ENCODE data around the gene CRACR2A. TPM values are rescaled to one million over a fixed set of nuclear protein-coding genes. Genes with fewer than 3 reads are reported as not detected.
A peak's percentile ranks its signal among the peaks of the same experiment; 100 is the strongest.

Gene CRACR2A
- total RNA-seq, 1 donor from 2014 or later: 3.0 TPM

DNA sequence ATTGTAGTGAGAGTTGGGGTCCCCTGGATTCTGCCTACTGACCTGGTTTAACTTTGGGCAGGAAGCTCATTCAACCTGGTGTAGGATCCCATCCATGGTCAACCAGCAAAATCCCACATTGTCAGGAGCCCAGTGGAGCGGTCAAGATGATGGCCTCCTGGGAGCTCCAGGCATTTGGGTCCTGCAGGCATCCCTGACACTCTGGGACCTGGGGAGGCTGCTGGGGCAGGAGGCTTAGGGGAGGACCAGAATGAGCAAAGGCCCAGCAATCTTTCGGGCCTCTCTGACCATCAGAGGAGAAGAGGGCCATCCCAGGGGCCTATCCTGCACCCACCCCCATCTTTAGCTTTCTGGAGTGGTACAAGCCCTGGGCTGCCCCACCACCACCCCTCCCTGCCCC, 157.9 kb downstream of the CRACR2A start:
- ATAC-seq: no peak

DNA sequence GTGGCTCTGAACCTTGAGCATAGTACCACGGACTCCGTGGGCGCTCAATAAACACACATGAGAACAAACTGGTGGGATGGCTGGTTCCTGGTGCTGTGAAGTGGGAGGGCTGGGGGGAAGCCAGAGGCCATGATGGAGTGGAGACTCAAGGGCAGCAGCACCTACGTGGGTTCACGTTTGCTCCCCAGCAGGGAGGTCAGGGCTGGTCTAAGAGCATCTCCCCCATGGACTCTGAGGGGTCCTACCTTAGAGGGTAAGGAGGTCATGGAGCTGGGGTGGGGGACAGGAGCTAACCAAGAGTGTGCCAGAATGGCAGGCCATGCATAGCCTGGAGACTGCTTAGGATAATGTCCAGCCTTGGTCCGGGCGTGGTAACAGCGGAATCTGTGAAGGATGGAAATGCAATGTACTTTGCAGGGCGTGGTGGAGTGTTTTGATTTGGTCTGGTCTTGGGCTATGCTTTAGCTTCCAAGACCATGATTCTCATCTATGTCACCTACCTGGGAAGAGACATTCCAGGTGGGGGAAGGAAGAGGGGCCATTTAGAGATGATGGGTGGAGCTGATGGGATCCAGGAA, 158.9 kb downstream of the CRACR2A start:
- ATAC-seq: no peak

DNA sequence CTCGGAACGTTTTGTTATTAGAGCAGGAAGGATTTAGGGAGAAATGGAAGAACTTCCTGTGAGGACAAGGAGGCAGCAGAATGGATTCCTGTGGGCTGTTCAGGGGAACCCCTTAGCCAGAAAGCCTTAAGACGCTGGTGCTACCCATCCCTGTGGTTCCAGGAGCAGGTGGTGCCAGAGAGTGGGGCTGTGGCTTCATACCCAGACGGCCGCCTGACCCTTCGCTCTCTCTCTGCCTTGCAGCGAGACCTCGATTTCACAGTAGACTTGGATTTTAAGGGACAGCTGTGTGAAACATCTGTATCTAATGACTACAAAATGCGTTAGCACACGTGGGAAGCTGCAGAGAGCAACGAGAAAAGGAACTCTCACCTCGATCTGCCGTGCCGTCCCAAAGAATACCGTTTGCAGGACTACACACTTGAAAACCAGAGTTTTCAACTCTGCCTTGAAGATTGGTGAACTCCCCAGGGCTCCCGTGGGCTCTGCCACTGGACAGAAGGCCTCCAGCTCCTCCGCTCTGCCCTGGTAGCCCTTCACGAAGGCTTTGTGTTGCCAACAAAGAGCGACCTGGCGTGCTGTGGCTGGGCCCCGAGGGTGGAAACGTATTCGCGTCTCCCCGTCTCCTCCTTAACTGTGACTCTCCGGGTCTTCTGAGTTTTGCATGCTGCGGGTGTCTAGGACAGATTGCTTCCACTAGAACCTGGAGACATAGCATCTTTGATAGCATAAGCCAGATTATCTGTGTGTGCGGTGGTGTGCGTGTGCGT, 159.9 kb downstream of the CRACR2A start:
- ATAC-seq: no peak

DNA sequence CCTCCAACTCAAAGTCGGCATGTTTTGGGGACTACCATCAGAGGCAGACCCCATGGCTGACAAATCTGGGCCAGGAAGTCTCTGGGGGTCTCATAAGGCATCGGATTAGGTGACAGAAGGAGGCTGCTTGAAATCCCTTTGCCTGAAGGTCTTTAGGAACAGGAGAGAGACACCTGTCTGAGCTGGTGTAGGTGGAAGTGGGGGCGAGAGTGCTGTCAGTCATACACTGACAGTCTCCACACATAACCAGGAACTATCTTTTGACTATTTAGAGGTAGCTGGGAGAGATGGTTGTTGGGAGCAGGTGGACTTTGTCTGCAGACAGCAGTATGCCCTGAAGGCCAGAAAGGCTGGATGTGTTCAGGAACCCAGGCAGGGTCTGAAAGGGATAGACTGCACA, 163.2 kb downstream of the CRACR2A start:
- ATAC-seq: no peak

- no peak for ATAC-seq
Measured at GRCh38 chr12:3587402-3588013, 165.4 kb downstream of the CRACR2A start.

- no peak for ATAC-seq
Measured at GRCh38 chr12:3583656-3584334, 169.1 kb downstream of the CRACR2A start.

GRCh38 chr12:3580094-3580749, 172.7 kb downstream of the CRACR2A start:
- ATAC-seq: no peak

DNA sequence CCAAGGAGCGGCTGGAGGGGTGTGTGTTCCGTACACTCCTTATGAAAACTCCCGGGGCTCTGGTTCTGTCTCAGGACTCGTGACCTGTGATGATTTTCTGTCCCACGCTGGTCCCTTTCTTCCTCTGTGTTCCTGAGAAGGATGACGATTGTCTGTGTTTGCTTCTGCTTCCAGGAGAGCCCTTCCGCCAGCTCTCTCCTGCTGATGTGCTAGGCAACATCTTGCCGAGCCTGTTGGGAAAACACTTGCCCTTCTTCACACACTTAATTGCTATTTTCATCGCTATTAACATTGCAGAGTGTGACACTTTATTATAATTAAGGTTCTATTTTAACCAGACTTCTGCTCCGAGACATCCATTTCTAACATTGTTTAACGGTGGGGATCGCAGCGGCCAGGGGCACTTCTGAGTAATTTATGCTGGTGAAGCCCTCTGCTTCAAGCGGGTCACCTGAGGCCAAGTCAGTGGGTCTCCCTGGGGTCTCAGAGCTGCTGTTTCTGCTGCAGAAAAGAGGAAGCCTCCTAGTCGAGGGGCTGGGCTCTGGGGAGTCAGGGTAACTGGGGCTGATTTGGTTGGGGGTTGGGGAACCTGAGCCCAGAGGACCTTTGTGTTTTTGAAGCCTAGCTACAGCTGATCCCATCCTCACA, 173.3 kb downstream of the CRACR2A start:
- ATAC-seq: no peak

DNA sequence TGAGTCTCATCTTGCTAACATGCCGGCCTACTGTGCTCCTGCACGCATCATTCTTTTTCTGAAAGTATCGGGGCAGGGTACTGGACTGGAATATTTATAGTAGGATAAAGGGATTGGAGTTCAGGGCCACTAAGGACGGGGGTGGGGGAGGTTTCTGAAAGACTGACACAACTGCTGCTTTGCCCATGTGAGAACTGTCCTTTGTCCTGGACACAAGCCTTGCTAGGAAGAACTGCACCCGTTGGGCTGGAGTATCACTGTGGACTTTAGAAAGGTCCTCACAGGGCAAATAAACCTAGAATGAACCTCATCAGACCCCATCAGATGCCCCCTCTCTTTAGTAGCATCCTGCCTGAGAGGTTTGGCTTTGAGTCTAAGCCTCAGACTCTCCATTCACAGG, 174.4 kb downstream of the CRACR2A start:
- ATAC-seq: no peak

DNA sequence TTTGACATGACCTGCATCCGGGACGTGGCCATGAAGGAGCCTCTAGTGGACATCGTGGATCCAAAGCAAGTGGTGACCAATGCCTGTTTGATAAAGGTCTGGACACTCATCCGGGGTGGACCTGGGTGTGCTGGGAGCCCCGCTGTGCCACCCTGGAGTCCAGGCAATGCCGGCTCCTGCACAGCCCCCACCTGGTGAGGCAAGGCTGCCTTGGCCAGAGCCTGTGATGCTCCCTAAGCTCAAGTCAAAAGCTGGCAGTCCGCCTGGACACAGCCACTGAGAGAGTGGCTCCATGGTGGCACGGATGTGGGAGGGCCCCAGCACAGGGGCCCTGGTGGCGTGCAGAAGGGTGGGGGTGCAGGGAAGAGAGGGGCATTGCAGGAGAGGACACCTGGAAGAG, 176.0 kb downstream of the CRACR2A start:
- ATAC-seq: peak; percentile 18

DNA sequence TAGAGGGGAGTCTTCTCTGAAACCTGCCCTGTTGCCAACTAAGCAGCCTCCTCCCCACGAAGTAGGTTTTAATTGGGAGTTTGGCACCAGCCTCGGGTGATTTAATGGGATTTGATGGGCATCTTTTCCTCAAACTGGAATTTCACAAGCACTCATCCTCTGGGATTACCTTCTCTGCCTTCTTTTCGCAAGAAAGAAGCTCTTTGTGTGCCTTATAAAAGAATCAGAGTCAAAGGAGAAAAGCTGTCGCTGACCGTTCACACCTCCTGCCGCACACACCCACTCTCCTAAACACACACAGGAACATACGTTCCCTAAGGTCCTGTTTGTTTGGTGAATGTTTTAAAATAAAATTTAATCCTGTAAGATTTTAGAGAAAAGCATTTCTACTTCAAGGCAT, 177.9 kb downstream of the CRACR2A start:
- no peak for ATAC-seq

GRCh38 chr12:3572560-3572959, 180.3 kb downstream of the CRACR2A start:
- ATAC-seq: no peak

GRCh38 chr12:3571724-3572123, 181.2 kb downstream of the CRACR2A start:
- ATAC-seq: no peak

- no peak for ATAC-seq
Measured at GRCh38 chr12:3571323-3571722, 181.6 kb downstream of the CRACR2A start.

- no peak for ATAC-seq
Measured at GRCh38 chr12:3568695-3569094, 184.2 kb downstream of the CRACR2A start.

DNA sequence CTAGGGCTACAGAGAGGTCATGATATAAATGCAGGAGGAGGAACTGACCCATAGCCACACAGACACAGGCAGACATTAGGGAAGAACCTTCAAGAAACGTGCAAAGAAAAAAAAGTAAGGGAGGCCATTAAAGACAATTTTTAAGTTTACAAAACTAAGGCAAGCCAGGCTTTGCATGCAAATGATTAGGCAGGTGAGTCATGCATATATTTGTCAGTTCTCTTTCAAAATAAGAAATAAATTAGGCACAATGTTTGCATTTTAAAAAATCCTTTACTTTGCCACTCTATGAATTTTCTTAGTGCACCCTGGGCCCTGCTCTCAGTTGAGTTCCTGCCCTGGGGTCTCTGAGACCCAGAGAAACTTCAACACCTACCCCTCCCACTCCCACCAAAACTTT, 186.9 kb downstream of the CRACR2A start:
- no peak for ATAC-seq

Other genes starting within 250 kb of the CRACR2A start
- 6.9 TPM for gene PARP11, start 120.3 kb upstream of the CRACR2A start, total RNA-seq

All from esophagus mucosa (tissue), 1 donor.